HepG2 (cell line): ENCODE results near the gene LMTK2. TPM values are rescaled to one million over a fixed set of nuclear protein-coding genes. Genes with fewer than 3 reads are reported as not detected.

Experiments used
- FOXA1 ChIP-seq, 2 experiments: fragments of 450-650 bp in 1 of 2; sonication (generic) in 1 of 2; formaldehyde crosslinking in 1 of 2; IDR thresholded peaks; 2 replicates each; pipeline versions ENCODE4 v1.4.0 to v1.6.1; 2016 to 2020; ENCODE audit warnings: missing genetic modification reagents in 1 of 2
- HDAC1 ChIP-seq: sonication (generic); formaldehyde crosslinking; IDR thresholded peaks from 2 replicates; pipeline ENCODE4 v1.5.1; 2020; ENCODE audit warnings: mild to moderate bottlenecking, missing genetic modification reagents
- HIVEP1 ChIP-seq: sonication (generic); formaldehyde crosslinking; IDR thresholded peaks from 2 replicates; pipeline ENCODE4 v1.4.0; 2020; ENCODE audit warnings: mild to moderate bottlenecking, missing genetic modification reagents
- MED1 ChIP-seq: sonication (generic); formaldehyde crosslinking; IDR thresholded peaks from 2 replicates; pipeline ENCODE4 v1.4.0; 2020; ENCODE audit warnings: missing genetic modification reagents
- RARA ChIP-seq: IDR thresholded peaks from 2 replicates; pipeline ENCODE4 v1.6.1; 2016; ENCODE audit warnings: missing genetic modification reagents, missing compliant biosample characterization
- SALL1 ChIP-seq: sonication (generic); formaldehyde crosslinking; IDR thresholded peaks from 2 replicates; pipeline ENCODE4 v1.8.0; 2022; ENCODE audit warnings: mild to moderate bottlenecking, missing genetic modification reagents
- XRCC5 ChIP-seq: fragments of 200-400 bp; formaldehyde crosslinking; optimal IDR thresholded peaks from 2 replicates; pipeline ENCODE3; 2017; ENCODE audit warnings: mild to moderate bottlenecking, low read length
- polyA plus RNA-seq, 8 experiments: library from polyadenylated mRNA; depleted of rRNA in 3 of 8; stranded (reverse) in 7 of 8; unstranded in 1 of 8; fragments of >200 nt; fragmentation: Illumina TruSeq in 4 of 8; extraction: Trizol in 4 of 8; gene quantifications; 2 replicates each; pipeline versions ENCODE4 v1.2.1 to v1.2.3, GENCODE V29; 2011 to 2016; ENCODE audit warnings: low read depth in 4 of 8, missing spikeins in 1 of 8, mixed read lengths in 1 of 8; ENCODE audit not compliant: insufficient read depth in 1 of 8
- total RNA-seq, 5 experiments: library from RNA; depleted of rRNA; stranded (reverse); fragments of >200 nt; fragmentation: Illumina TruSeq; extraction: Trizol; gene quantifications; 2 replicates each; pipeline ENCODE4 v1.2.3, GENCODE V29; 2016; ENCODE audit warnings: low read depth in 1 of 5
- TF ChIP-seq, protein P1 (sequence below): IDR thresholded peaks from 2 replicates; pipeline ENCODE4 v1.4.0; 2020; ENCODE audit warnings: mild to moderate bottlenecking, missing genetic modification reagents
- TF ChIP-seq, protein P2 (sequence below): IDR thresholded peaks from 2 replicates; pipeline ENCODE4 v1.6.1; 2016; ENCODE audit warnings: mild to moderate bottlenecking
- TF ChIP-seq, protein P3 (sequence below): sonication (generic); formaldehyde crosslinking; IDR thresholded peaks from 2 replicates; pipeline ENCODE4 v1.5.1; 2020; ENCODE audit warnings: mild to moderate bottlenecking, missing genetic modification reagents, borderline replicate concordance
- TF ChIP-seq, protein P4 (sequence below): sonication (generic); formaldehyde crosslinking; IDR thresholded peaks from 2 replicates; pipeline ENCODE4 v1.4.0; 2020; ENCODE audit warnings: missing genetic modification reagents
- TF ChIP-seq, protein P5 (sequence below): sonication (generic); formaldehyde crosslinking; IDR thresholded peaks from 2 replicates; pipeline ENCODE4 v1.9.0; 2021; ENCODE audit warnings: mild to moderate bottlenecking, missing genetic modification reagents

The LMTK2 gene
- total and polyA plus RNA-seq, 2 of the 13 experiments (the other 11 are each of a cell fraction or from before 2014, with no cell fraction given) = 9.5 to 11.7 TPM

DNA sequence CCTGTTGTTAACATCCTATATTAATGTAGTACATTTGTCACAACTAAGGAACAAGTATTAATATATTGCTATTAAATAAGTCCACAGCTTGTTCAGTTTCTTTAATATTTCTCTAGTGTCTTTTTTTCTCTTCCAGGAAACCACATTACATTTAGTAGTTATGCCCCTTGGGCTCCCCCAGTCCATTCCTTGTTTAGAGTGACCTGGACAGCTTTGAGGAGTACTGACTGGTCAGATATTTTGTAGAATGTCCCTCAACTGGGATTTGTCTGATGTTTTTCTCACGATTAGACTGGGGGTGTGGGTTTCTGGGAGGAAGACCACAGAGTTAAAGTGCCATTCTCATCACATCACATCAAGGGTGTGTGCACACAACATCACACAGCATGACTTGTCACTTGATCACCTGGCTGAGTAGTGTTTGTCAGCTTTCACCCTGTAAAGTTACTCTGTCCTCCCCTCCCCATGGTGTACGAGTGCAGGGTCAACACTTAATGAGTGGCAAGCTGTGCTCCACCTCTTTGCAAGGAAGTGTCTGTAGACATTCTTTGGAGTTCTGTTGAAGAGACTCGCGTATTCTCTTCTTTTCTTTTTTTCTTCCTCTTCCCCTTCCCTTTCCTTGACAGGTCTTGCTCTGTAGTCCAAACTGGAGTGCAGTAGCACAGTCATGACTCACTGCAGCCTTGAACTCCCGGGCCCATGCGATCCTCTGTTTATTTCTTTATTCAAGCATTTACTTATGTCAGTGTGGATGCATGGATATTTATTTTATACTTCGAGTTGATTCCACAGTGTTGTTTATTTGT, 10.2 kb downstream of the LMTK2 start (continued):
- TF ChIP-seq, protein P1, sequence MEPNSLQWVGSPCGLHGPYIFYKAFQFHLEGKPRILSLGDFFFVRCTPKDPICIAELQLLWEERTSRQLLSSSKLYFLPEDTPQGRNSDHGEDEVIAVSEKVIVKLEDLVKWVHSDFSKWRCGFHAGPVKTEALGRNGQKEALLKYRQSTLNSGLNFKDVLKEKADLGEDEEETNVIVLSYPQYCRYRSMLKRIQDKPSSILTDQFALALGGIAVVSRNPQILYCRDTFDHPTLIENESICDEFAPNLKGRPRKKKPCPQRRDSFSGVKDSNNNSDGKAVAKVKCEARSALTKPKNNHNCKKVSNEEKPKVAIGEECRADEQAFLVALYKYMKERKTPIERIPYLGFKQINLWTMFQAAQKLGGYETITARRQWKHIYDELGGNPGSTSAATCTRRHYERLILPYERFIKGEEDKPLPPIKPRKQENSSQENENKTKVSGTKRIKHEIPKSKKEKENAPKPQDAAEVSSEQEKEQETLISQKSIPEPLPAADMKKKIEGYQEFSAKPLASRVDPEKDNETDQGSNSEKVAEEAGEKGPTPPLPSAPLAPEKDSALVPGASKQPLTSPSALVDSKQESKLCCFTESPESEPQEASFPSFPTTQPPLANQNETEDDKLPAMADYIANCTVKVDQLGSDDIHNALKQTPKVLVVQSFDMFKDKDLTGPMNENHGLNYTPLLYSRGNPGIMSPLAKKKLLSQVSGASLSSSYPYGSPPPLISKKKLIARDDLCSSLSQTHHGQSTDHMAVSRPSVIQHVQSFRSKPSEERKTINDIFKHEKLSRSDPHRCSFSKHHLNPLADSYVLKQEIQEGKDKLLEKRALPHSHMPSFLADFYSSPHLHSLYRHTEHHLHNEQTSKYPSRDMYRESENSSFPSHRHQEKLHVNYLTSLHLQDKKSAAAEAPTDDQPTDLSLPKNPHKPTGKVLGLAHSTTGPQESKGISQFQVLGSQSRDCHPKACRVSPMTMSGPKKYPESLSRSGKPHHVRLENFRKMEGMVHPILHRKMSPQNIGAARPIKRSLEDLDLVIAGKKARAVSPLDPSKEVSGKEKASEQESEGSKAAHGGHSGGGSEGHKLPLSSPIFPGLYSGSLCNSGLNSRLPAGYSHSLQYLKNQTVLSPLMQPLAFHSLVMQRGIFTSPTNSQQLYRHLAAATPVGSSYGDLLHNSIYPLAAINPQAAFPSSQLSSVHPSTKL (CRISPR knock-in tag) = peak; percentile 32; the same call in 1 of the 2 replicates
- TF ChIP-seq SALL1 (CRISPR knock-in tag) = peak; percentile 33; the same call in 1 of the 2 replicates
- TF ChIP-seq HDAC1 = 0 out of 2 replicates have a peak, but pooled peaks have one; percentile 46
- TF ChIP-seq HIVEP1 (CRISPR knock-in tag) = no peak
- TF ChIP-seq, protein P2, sequence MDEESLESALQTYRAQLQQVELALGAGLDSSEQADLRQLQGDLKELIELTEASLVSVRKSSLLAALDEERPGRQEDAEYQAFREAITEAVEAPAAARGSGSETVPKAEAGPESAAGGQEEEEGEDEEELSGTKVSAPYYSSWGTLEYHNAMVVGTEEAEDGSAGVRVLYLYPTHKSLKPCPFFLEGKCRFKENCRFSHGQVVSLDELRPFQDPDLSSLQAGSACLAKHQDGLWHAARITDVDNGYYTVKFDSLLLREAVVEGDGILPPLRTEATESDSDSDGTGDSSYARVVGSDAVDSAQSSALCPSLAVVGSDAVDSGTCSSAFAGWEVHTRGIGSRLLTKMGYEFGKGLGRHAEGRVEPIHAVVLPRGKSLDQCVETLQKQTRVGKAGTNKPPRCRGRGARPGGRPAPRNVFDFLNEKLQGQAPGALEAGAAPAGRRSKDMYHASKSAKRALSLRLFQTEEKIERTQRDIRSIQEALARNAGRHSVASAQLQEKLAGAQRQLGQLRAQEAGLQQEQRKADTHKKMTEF (CRISPR knock-in tag) = 0 out of 2 replicates have a peak, but pooled peaks have one; percentile 19
- no peak for TF ChIP-seq FOXA1 (IDR thresholded peaks at IDR 0.05)
- 0 out of 2 replicates have a peak, but pooled peaks have one; percentile 4 for TF ChIP-seq FOXA1 (CRISPR knock-in tag; IDR thresholded peaks at IDR 0.05)
- TF ChIP-seq, protein P3, sequence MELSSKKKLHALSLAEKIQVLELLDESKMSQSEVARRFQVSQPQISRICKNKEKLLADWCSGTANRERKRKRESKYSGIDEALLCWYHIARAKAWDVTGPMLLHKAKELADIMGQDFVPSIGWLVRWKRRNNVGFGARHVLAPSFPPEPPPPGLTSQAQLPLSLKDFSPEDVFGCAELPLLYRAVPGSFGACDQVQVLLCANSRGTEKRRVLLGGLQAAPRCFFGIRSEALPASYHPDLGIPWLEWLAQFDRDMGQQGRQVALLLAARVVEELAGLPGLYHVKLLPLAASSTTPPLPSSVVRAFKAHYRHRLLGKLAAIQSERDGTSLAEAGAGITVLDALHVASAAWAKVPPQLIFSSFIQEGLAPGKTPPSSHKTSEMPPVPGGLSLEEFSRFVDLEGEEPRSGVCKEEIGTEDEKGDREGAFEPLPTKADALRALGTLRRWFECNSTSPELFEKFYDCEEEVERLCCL = no peak
- TF ChIP-seq, protein P4, sequence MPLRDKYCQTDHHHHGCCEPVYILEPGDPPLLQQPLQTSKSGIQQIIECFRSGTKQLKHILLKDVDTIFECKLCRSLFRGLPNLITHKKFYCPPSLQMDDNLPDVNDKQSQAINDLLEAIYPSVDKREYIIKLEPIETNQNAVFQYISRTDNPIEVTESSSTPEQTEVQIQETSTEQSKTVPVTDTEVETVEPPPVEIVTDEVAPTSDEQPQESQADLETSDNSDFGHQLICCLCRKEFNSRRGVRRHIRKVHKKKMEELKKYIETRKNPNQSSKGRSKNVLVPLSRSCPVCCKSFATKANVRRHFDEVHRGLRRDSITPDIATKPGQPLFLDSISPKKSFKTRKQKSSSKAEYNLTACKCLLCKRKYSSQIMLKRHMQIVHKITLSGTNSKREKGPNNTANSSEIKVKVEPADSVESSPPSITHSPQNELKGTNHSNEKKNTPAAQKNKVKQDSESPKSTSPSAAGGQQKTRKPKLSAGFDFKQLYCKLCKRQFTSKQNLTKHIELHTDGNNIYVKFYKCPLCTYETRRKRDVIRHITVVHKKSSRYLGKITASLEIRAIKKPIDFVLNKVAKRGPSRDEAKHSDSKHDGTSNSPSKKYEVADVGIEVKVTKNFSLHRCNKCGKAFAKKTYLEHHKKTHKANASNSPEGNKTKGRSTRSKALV (CRISPR knock-in tag) = 0 out of 2 replicates have a peak, but pooled peaks have one; percentile 32
- peak; percentile 60 for TF ChIP-seq RARA
- TF ChIP-seq XRCC5 = peak; percentile 22
- TF ChIP-seq, protein P5, sequence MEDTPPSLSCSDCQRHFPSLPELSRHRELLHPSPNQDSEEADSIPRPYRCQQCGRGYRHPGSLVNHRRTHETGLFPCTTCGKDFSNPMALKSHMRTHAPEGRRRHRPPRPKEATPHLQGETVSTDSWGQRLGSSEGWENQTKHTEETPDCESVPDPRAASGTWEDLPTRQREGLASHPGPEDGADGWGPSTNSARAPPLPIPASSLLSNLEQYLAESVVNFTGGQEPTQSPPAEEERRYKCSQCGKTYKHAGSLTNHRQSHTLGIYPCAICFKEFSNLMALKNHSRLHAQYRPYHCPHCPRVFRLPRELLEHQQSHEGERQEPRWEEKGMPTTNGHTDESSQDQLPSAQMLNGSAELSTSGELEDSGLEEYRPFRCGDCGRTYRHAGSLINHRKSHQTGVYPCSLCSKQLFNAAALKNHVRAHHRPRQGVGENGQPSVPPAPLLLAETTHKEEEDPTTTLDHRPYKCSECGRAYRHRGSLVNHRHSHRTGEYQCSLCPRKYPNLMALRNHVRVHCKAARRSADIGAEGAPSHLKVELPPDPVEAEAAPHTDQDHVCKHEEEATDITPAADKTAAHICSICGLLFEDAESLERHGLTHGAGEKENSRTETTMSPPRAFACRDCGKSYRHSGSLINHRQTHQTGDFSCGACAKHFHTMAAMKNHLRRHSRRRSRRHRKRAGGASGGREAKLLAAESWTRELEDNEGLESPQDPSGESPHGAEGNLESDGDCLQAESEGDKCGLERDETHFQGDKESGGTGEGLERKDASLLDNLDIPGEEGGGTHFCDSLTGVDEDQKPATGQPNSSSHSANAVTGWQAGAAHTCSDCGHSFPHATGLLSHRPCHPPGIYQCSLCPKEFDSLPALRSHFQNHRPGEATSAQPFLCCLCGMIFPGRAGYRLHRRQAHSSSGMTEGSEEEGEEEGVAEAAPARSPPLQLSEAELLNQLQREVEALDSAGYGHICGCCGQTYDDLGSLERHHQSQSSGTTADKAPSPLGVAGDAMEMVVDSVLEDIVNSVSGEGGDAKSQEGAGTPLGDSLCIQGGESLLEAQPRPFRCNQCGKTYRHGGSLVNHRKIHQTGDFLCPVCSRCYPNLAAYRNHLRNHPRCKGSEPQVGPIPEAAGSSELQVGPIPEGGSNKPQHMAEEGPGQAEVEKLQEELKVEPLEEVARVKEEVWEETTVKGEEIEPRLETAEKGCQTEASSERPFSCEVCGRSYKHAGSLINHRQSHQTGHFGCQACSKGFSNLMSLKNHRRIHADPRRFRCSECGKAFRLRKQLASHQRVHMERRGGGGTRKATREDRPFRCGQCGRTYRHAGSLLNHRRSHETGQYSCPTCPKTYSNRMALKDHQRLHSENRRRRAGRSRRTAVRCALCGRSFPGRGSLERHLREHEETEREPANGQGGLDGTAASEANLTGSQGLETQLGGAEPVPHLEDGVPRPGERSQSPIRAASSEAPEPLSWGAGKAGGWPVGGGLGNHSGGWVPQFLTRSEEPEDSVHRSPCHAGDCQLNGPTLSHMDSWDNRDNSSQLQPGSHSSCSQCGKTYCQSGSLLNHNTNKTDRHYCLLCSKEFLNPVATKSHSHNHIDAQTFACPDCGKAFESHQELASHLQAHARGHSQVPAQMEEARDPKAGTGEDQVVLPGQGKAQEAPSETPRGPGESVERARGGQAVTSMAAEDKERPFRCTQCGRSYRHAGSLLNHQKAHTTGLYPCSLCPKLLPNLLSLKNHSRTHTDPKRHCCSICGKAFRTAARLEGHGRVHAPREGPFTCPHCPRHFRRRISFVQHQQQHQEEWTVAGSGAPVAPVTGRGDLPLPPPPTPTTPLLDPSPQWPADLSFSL (CRISPR knock-in tag) = peak; percentile 70; the same call in 1 of the 2 replicates
- peak; percentile 29; the same call in 1 of the 2 replicates for TF ChIP-seq MED1
